H1 (cell line): ENCODE data around the gene RTKN. TPM values are rescaled to one million over a fixed set of nuclear protein-coding genes. Genes with fewer than 3 reads are reported as not detected.
"Not testable (repeated sequence)": the region's sequence is repeated elsewhere in the genome, so short reads cannot be mapped to it uniquely, and the experiment has no call there.

ENCODE experiments used
- CTCF ChIA-PET: fragments of 300-600 bp; sonication (Branson Sonifier 250); formaldehyde crosslinking; loops from one replicate; lab custom pipeline; 2021; ENCODE audit not compliant: partially characterized antibody; lab: Charles Lee
- POLR2A ChIA-PET: fragments of 300-600 bp; sonication (Branson Sonifier 250); formaldehyde crosslinking; loops from one replicate; lab custom pipeline; 2021; ENCODE audit warnings: inconsistent platforms; ENCODE audit not compliant: partially characterized antibody; lab: Charles Lee
- DNase-seq, 2 experiments: peaks; one replicate each; pipeline versions ENCODE4 v3.0.0 to v3.0.0-alpha.2; 2010 to 2022; ENCODE audit warnings: low spot score in 2 of 2, low read depth in 1 of 2, mixed read lengths in 1 of 2
- FAIRE-seq: peaks from 2 replicates; lab custom pipeline; 2011; peaks lifted over from hg19 to GRCh38; lab: Jason Lieb, UNC
- H2AFZ ChIP-seq: 2 replicates; pipeline ENCODE4 v1.8.1; 2012; ENCODE audit warnings: low read length, inconsistent platforms
- H2AK5ac ChIP-seq: 2 replicates; pipeline ENCODE4 v1.6.1; 2013; ENCODE audit warnings: low read depth, low read length
- H2BK120ac ChIP-seq: replicated peaks from 2 replicates; pipeline ENCODE3; 2013; ENCODE audit warnings: low read depth, low read length, inconsistent platforms
- H2BK12ac ChIP-seq: 2 replicates; pipeline ENCODE4 v1.6.1; 2013; ENCODE audit warnings: low read depth, low read length
- H2BK15ac ChIP-seq: 2 replicates; pipeline ENCODE4 v1.6.1; 2013; ENCODE audit warnings: low read length
- H2BK20ac ChIP-seq: 2 replicates; pipeline ENCODE4 v1.6.1; 2013; ENCODE audit warnings: low read length
- H2BK5ac ChIP-seq: 2 replicates; pipeline ENCODE4 v1.6.1; 2013; ENCODE audit warnings: low read depth, low read length
- H3K14ac ChIP-seq: 2 replicates; pipeline ENCODE4 v1.6.1; 2013; ENCODE audit warnings: inconsistent platforms; ENCODE audit not compliant: insufficient read length
- H3K18ac ChIP-seq: 2 replicates; pipeline ENCODE4 v1.6.1; 2013; ENCODE audit warnings: low read length; ENCODE audit errors: extremely low read depth
- H3K23ac ChIP-seq: 2 replicates; pipeline ENCODE4 v1.6.1; 2013; ENCODE audit warnings: inconsistent platforms; ENCODE audit not compliant: insufficient read length
- H3K23me2 ChIP-seq: 2 replicates; pipeline ENCODE4 v1.6.1; 2013; ENCODE audit warnings: low read depth, low read length
- H3K27ac ChIP-seq: 2 replicates; pipeline ENCODE4 v1.6.1; 2011; ENCODE audit warnings: low read depth, low read length, inconsistent platforms
- H3K27me3 ChIP-seq, 4 experiments: replicated peaks in 1 of 4; 1 replicate in 1 of 4; 2 replicates in 3 of 4; pipeline versions ENCODE4 v1.6.1 to v1.8.1; 2011 to 2013; ENCODE audit warnings: low read length in 3 of 4, mild to moderate bottlenecking in 3 of 4, inconsistent platforms in 2 of 4, mixed read lengths in 2 of 4, moderate library complexity in 1 of 4; ENCODE audit not compliant: control insufficient read depth in 3 of 4, insufficient read depth in 3 of 4; ENCODE audit errors: extremely low read depth in 1 of 4
- H3K36me3 ChIP-seq, 4 experiments: 2 replicates each; pipeline versions ENCODE4 v1.6.1 to v1.8.1; 2011 to 2013; ENCODE audit warnings: mild to moderate bottlenecking in 4 of 4, low read length in 3 of 4, moderate library complexity in 2 of 4, control low read depth in 1 of 4, inconsistent platforms in 1 of 4; ENCODE audit not compliant: insufficient read depth in 4 of 4, control insufficient read depth in 2 of 4
- H3K4ac ChIP-seq: replicated peaks from 2 replicates; pipeline ENCODE3; 2013; ENCODE audit warnings: low read length, low read depth, mixed read lengths, inconsistent platforms; ENCODE audit not compliant: insufficient read length
- H3K4me1 ChIP-seq, 4 experiments: replicated peaks in 1 of 4; 1 replicate in 1 of 4; 2 replicates in 3 of 4; pipeline versions ENCODE4 v1.6.1 to v1.8.1; 2011 to 2013; ENCODE audit warnings: low read length in 3 of 4, inconsistent platforms in 2 of 4, mixed read lengths in 1 of 4; ENCODE audit not compliant: insufficient read depth in 4 of 4, control insufficient read depth in 3 of 4
- H3K4me2 ChIP-seq, 2 experiments: 2 replicates each; pipeline versions ENCODE4 v1.6.1 to v1.8.1; 2011 to 2013; ENCODE audit warnings: low read depth in 2 of 2, low read length in 2 of 2, control low read depth in 1 of 2, inconsistent platforms in 1 of 2, mild to moderate bottlenecking in 1 of 2; ENCODE audit not compliant: insufficient read depth in 1 of 2
- H3K4me3 ChIP-seq, 4 experiments: fragments of 200-600, 300-600 bp in 1 of 4; sonication (generic), shearing (Covaris generic), sonication (Bioruptor Twin) in 1 of 4; 2 replicates each; pipeline versions ENCODE4 v1.5.1 to v1.8.1; 2011 to 2016; ENCODE audit warnings: low read length in 4 of 4, low read depth in 3 of 4, control low read depth in 2 of 4, inconsistent platforms in 2 of 4, mild to moderate bottlenecking in 2 of 4, mixed read lengths in 1 of 4, moderate library complexity in 1 of 4; ENCODE audit not compliant: insufficient read depth in 2 of 4; ENCODE audit errors: extremely low read depth in 1 of 4
- H3K56ac ChIP-seq: replicated peaks from 2 replicates; pipeline ENCODE3; 2013; ENCODE audit warnings: low read depth, mild to moderate bottlenecking, mixed read lengths, low read length, inconsistent platforms; ENCODE audit not compliant: insufficient read length
- H3K79me1 ChIP-seq: 2 replicates; pipeline ENCODE4 v1.6.1; 2013; ENCODE audit warnings: low read depth, low read length, control low read depth
- H3K79me2 ChIP-seq, 2 experiments: 2 replicates each; pipeline versions ENCODE4 v1.6.1 to v1.8.1; 2012 to 2013; ENCODE audit warnings: low read length in 2 of 2, mild to moderate bottlenecking in 2 of 2, inconsistent platforms in 1 of 2; ENCODE audit not compliant: insufficient read depth in 2 of 2, control insufficient read depth in 1 of 2
- H3K9ac ChIP-seq, 4 experiments: replicated peaks in 1 of 4; 1 replicate in 1 of 4; 2 replicates in 3 of 4; pipeline versions ENCODE4 v1.6.1 to v1.8.1; 2011 to 2013; ENCODE audit warnings: low read depth in 3 of 4, low read length in 3 of 4, control low read depth in 2 of 4, mild to moderate bottlenecking in 2 of 4, moderate library complexity in 2 of 4, inconsistent platforms in 1 of 4; ENCODE audit errors: extremely low read depth in 1 of 4
- H3K9me3 ChIP-seq, 2 experiments: 2 replicates each; pipeline versions ENCODE4 v1.6.1 to v1.8.1; 2012 to 2013; ENCODE audit warnings: mild to moderate bottlenecking in 2 of 2, moderate library complexity in 2 of 2, control low read depth in 1 of 2, inconsistent platforms in 1 of 2, low read depth in 1 of 2, low read length in 1 of 2, mixed read lengths in 1 of 2; ENCODE audit not compliant: insufficient read depth in 2 of 2
- H4K20me1 ChIP-seq, 2 experiments: replicated peaks in 1 of 2; 2 replicates each; pipeline versions ENCODE3 to v1.8.1; 2011 to 2013; ENCODE audit warnings: inconsistent platforms in 2 of 2, low read length in 2 of 2, mild to moderate bottlenecking in 1 of 2; ENCODE audit not compliant: insufficient read depth in 2 of 2, control insufficient read depth in 1 of 2
- H4K5ac ChIP-seq: 2 replicates; pipeline ENCODE4 v1.6.1; 2013; ENCODE audit warnings: low read length, low read depth, mixed read lengths, inconsistent platforms; ENCODE audit not compliant: insufficient read length
- H4K8ac ChIP-seq: 2 replicates; pipeline ENCODE4 v1.8.0; 2013; ENCODE audit warnings: mild to moderate bottlenecking, moderate library complexity, low read length, inconsistent platforms; ENCODE audit not compliant: insufficient read depth; ENCODE audit errors: extremely low read depth
- H4K91ac ChIP-seq: replicated peaks from 2 replicates; pipeline ENCODE3; 2013; ENCODE audit warnings: low read length, mixed read lengths, inconsistent platforms; ENCODE audit not compliant: insufficient read length
- CREB1 ChIP-seq: IDR thresholded peaks from 2 replicates; pipeline ENCODE4 v1.6.1; 2012; ENCODE audit warnings: inconsistent platforms
- JUN ChIP-seq: IDR thresholded peaks from 2 replicates; pipeline ENCODE4 v1.6.1; 2011; ENCODE audit warnings: low read depth, mild to moderate bottlenecking, improper control_type of control experiment, low read length
- POLR2AphosphoS5 ChIP-seq: IDR thresholded peaks from 2 replicates; pipeline ENCODE4 v1.6.1; 2011; ENCODE audit warnings: low read depth, low read length
- RAD21 ChIP-seq, 2 experiments: IDR thresholded peaks in 1 of 2; conservative IDR thresholded peaks in 1 of 2; 2 replicates each; pipeline ENCODE4 v1.6.1; 2011; ENCODE audit warnings: low read depth in 2 of 2, low read length in 2 of 2, improper control_type of control experiment in 1 of 2, inconsistent platforms in 1 of 2, mild to moderate bottlenecking in 1 of 2, moderate library complexity in 1 of 2
- SRF ChIP-seq: IDR thresholded peaks from 2 replicates; pipeline ENCODE4 v1.6.1; 2011; ENCODE audit warnings: mild to moderate bottlenecking, low read depth, low read length, moderate library complexity
- WGBS, 2 experiments: shearing (Covaris generic) in 1 of 2; methylation state at CpG; one replicate each; pipeline versions ENCODE4 v1.1.6 to v1.1.7; 2013 to 2015; ENCODE audit warnings: low lambda C conversion rate in 2 of 2, mixed read lengths in 2 of 2, inconsistent platforms in 1 of 2, low coverage in 1 of 2, missing lambda C conversion rate in 1 of 2; ENCODE audit not compliant: insufficient replicate concordance in 2 of 2, insufficient coverage in 1 of 2, insufficient read length in 1 of 2; ENCODE audit errors: extremely low coverage in 1 of 2, missing lambda C conversion rate in 1 of 2; 5-methylcytosine and 5-hydroxymethylcytosine counted together
- polyA plus RNA-seq, 7 experiments: library from polyadenylated mRNA; depleted of rRNA in 3 of 7; stranded (reverse) in 5 of 7; unstranded in 2 of 7; fragments of >200 nt in 5 of 7; fragments of 200-250 nt in 2 of 7; gene quantifications; 1 replicate in 5 of 7; 2 replicates in 1 of 7; 4 replicates in 1 of 7; pipeline versions ENCODE4 v1.2.1 to v1.2.3, GENCODE V29; 2011 to 2013; ENCODE audit warnings: missing spikeins in 2 of 7, mixed read lengths in 2 of 7
- total RNA-seq: library from RNA; stranded (reverse); fragmentation: NEBNext Ultra II Directional; extraction: Animal tissue kit (Norgen Biotek cat#: 25700); gene quantifications from 2 replicates; pipeline ENCODE4 v1.2.1, GENCODE V29; 2021
- TF ChIP-seq, protein P1 (sequence below), 3 experiments: IDR thresholded peaks; 1 replicate in 2 of 3; 2 replicates in 1 of 3; pipeline versions ENCODE4 v1.5.1 to v1.6.1; 2011; ENCODE audit warnings: low read length in 3 of 3, mild to moderate bottlenecking in 3 of 3, inconsistent platforms in 2 of 3, low read depth in 1 of 3, moderate library complexity in 1 of 3; ENCODE audit not compliant: insufficient read depth in 1 of 3; ENCODE audit errors: control extremely low read depth in 1 of 3

RTKN gene
- total and polyA plus RNA-seq, 2 of the 8 experiments (the other 6 are each of a cell fraction or from before 2014, with no cell fraction given) = 40.2 to 54.1 TPM

DNA sequence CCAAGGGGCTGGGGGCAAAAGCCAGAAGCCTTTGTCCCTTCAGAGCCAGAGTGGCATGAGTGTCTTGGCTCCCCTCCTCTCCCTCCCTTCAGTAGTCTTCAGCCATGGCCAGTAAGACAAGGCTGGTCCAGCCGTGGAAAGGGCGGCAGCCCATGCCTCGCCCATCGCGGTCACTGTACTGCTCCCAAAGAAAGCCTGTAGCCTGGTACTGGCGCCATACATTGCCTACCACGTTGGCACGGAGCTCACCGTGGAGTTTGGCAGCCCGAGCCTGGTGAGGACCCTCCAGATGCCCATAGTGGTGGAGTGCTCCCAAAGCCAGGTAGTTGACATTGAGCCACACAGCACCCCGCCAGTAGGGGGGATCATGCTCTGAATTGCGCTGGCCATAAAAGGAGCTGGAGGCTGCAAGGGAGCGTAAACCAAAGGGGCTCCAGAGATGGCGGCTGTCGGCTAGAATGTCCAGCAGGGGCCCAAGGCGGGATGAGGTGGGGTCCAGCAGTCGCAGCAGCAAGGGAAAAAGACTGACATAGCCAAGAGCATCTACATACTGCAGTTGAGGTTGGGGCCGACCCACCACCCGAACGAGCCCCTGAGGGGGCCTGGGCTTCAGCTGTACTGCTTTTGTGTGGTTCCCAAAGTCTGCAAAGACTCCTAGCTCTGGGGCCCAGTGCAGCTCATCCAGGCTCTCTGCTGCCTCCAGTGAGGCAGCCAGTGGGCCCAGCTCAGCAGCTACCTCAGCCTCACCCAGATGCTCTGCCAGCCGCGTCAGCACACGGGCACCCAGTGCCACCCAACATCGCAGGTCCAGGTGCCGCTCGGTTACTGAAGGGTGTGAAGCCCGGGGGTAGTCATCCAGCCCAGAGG, 19.7 kb upstream of the RTKN start (continued):
- TF ChIP-seq JUN = no peak
- peak; percentile 31 to 47; a peak in 3 of 4 replicates for TF ChIP-seq RAD21 (IDR thresholded peaks at IDR 0.05 in 1 of 2, conservative IDR thresholded peaks at IDR 0.05 in 1 of 2; ENCODE audit: low read depth in 2 of 2, low read length in 2 of 2)
- no peak for TF ChIP-seq POLR2AphosphoS5
- TF ChIP-seq, protein P1, sequence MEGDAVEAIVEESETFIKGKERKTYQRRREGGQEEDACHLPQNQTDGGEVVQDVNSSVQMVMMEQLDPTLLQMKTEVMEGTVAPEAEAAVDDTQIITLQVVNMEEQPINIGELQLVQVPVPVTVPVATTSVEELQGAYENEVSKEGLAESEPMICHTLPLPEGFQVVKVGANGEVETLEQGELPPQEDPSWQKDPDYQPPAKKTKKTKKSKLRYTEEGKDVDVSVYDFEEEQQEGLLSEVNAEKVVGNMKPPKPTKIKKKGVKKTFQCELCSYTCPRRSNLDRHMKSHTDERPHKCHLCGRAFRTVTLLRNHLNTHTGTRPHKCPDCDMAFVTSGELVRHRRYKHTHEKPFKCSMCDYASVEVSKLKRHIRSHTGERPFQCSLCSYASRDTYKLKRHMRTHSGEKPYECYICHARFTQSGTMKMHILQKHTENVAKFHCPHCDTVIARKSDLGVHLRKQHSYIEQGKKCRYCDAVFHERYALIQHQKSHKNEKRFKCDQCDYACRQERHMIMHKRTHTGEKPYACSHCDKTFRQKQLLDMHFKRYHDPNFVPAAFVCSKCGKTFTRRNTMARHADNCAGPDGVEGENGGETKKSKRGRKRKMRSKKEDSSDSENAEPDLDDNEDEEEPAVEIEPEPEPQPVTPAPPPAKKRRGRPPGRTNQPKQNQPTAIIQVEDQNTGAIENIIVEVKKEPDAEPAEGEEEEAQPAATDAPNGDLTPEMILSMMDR (IDR thresholded peaks at IDR 0.05; ENCODE audit: control extremely low read depth in 1 of 3, insufficient read depth in 1 of 3, low read depth in 1 of 3, low read length in 3 of 3) = peak; percentile 39 to 73 (median 50)
- peak; percentile 82 for TF ChIP-seq SRF
- no peak for TF ChIP-seq CREB1

DNA sequence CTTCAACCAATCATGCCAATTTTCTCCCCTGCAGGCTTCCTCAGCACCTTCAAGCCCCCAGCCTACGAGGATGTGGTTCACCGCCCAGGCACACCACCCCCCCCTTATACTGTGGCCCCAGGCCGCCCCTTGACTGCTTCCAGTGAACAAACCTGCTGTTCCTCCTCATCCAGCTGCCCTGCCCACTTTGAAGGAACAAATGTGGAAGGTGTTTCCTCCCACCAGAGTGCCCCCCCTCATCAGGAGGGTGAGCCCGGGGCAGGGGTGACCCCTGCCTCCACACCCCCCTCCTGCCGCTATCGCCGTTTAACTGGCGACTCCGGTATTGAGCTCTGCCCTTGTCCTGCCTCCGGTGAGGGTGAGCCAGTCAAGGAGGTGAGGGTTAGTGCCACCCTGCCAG, 18.4 kb upstream of the RTKN start:
- not testable (repeated sequence) for H3K79me1 ChIP-seq, H2BK120ac ChIP-seq, H4K20me1 ChIP-seq, H2AK5ac ChIP-seq, H4K8ac ChIP-seq, H3K23ac ChIP-seq, H3K18ac ChIP-seq, FAIRE-seq, H3K9ac ChIP-seq, H3K56ac ChIP-seq, H3K4me3 ChIP-seq, H3K27me3 ChIP-seq, H3K9me3 ChIP-seq, DNase-seq, H2AFZ ChIP-seq, H4K5ac ChIP-seq, H2BK12ac ChIP-seq, H4K91ac ChIP-seq, H3K14ac ChIP-seq, H2BK15ac ChIP-seq, H3K27ac ChIP-seq, H2BK20ac ChIP-seq, H3K4me2 ChIP-seq, H2BK5ac ChIP-seq, H3K4ac ChIP-seq
- ChIA-PET CTCF (interaction anchor here (1.0 to 10.5 kb wide), 7 partner anchors 14 to 128 kb away, joined by 3 to 86 read pairs (median 6); partner anchors contain the start of genes CCDC142, MRPL53 and TTC31), POLR2A (interaction anchor here (1.1 to 10.5 kb wide), 4 partner anchors 13 to 98 kb away, joined by 4 to 89 read pairs (median 76); partner anchors contain the start of genes CCDC142, MRPL53, RTKN and TTC31)
- Histone ChIP-seq H3K23me2 (peaks cover 21% of the 10 kb centered on the region), H3K79me2 (peaks cover 0 to 15% of the 10 kb centered on the region in 2 experiments; a peak in 1 of 4 replicates), H3K36me3 (peaks cover 0 to 12% (median 2%) of the 10 kb centered on the region in 4 experiments; a peak in 4 of 8 replicates), H3K4me1 (peaks cover 0 to 10% (median 2%) of the 10 kb centered on the region in 4 experiments; a peak in 5 of 7 replicates)
- WGBS, 2 experiments = 94% methylated on average over 9 of the region's 10 CpGs; no CpG with 5 or more reads in 1 of the 2 experiments
